Metanephros (tissue), 1 donor: ENCODE measurements around the gene ZNF582. TPM values are rescaled to one million over a fixed set of nuclear protein-coding genes. Genes with fewer than 3 reads are reported as not detected.

ENCODE experiments used
- total RNA-seq: library from RNA; depleted of rRNA; stranded (reverse); fragments of >200 nt; gene quantifications from one replicate; pipeline ENCODE4 v1.2.3, GENCODE V29; 2014

ZNF582 gene
- total RNA-seq: 4.8 TPM

GRCh38 chr19:56393119-56394012 lies at the start of gene ZNF582:
Gene ZNF582 (minus strand): TSS chr19:56393534. CDS start chr19:56391752, 1,782 bp downstream.

DNA sequence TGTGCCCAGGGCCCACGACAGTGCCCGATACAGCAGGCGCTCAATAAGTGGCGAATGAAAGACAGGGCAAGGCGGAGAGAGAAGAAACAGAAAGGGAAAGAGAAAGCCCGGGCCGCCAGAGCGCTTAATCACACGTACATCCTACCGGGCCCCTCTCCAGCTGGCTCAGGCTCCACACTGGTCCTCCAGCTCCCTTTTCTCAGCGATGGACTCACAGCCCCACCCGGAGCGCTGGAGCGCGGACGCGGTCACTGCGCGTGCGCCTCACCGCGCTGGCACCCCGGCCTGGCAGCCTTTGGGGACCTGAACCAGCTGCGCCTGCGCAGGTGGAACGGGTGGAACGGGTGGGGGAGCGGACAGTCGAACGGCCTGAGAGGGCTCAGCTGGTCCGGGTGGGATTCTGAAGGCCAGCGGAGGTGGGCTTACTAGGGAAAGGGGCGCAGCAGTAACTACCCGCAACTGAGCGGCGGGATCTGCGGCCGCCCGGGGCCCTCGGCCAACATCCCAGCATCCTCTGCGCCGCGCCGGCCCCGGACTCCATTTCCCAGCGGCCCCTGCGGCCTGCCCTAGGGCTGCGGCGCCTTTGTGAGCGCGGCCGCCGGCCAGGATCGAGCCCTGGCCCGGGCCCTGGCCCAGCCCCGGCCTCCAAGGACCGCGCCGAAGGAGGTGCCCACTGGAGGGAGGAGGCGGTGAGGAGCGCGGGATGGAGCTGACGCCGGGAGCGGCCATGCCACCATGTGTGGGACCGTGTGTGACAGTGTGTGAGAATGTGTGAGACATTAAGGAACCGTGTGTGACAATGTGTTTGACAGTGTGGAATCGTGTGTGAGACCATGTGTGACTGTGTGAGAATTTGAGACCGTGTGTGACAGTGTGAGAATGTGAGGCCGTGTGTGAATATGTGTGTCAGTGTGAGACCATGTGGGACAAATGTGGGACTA lies 10.7 kb upstream of the ZNF582 start, which contains the start of gene ZNF583:
Gene ZNF583, plus strand, starts transcription at position 569 of the 941 bp plus-strand sequence. CDS start 2,783 bp downstream, outside the sequence.

Other genes starting within 250 kb of the ZNF582 start
- not detected for gene GALP, start 217.5 kb downstream of the ZNF582 start, total RNA-seq
- gene ZSCAN5B, start 195.8 kb downstream of the ZNF582 start, total RNA-seq: not detected
- gene ZSCAN5C, start 191.3 kb downstream of the ZNF582 start, total RNA-seq: not detected
- gene EDDM13, start 120.8 kb downstream of the ZNF582 start, total RNA-seq: not detected
- gene ZSCAN5A, start 78.7 kb downstream of the ZNF582 start, total RNA-seq: 14.1 TPM
- 7.2 TPM for gene ZNF583, start 10.8 kb upstream of the ZNF582 start, total RNA-seq
- gene ZNF667, start 83.8 kb upstream of the ZNF582 start, total RNA-seq: 9.1 TPM
- gene ZNF471, start 114.3 kb upstream of the ZNF582 start, total RNA-seq: 9.3 TPM
- gene ZFP28, start 145.4 kb upstream of the ZNF582 start, total RNA-seq: 7.6 TPM
- gene ZNF470, start 173.9 kb upstream of the ZNF582 start, total RNA-seq: 4.9 TPM
- 13.8 TPM for gene ZNF71, start 201.8 kb upstream of the ZNF582 start, total RNA-seq
- 0.88 TPM for gene SMIM17, start 249.6 kb upstream of the ZNF582 start, total RNA-seq